HepG2 (cell line): ENCODE measurements around the gene SCGB1D1. TPM values are rescaled to one million over a fixed set of nuclear protein-coding genes. Genes with fewer than 3 reads are reported as not detected.

Experiments used
- ATAC-seq: fragments of 200-7000 bp; cut with Tn5 transposase; 3 replicates; pipeline ENCODE4 v1.9.1; 2020; ENCODE audit warnings: mild to moderate bottlenecking, moderate library complexity
- BruUV-seq: library from RNA; stranded (reverse); fragments of 400-500 nt; replicated peaks from 2 replicates; lab custom pipeline; 2021; lab: Mats Ljungman, UMichigan
- CTCF ChIA-PET: fragments of 300-600 bp; formaldehyde crosslinking; extraction: SDS; loops from one replicate; lab custom pipeline; 2021; ENCODE audit warnings: low total read pairs, inconsistent platforms, low intra/inter-chr PET ratio; lab: Yijun Ruan, JAX
- POLR2A ChIA-PET: fragments of 350-600 bp; sonication (Branson Sonifier 250); formaldehyde crosslinking; loops from one replicate; lab custom pipeline; 2020; ENCODE audit warnings: antibody characterized with exemption, inconsistent platforms; lab: Yijun Ruan, JAX
- DNase-seq: peaks from one replicate; pipeline ENCODE4 v3.0.0-alpha.2; 2015; ENCODE audit warnings: low spot score
- FAIRE-seq: peaks from 3 replicates; lab custom pipeline; 2011; peaks lifted over from hg19 to GRCh38; lab: Jason Lieb, UNC
- H2AFZ ChIP-seq: one replicate; pipeline ENCODE4 v1.6.1; 2011; ENCODE audit warnings: low read length, inconsistent platforms
- H3K27ac ChIP-seq: fragments of 300-600 bp; 3 replicates; pipeline ENCODE4 v1.8.0; 2011; ENCODE audit warnings: mixed run types, mild to moderate bottlenecking, mixed read lengths, low read length, inconsistent platforms; ENCODE audit not compliant: insufficient read depth; ENCODE audit errors: extremely low read length
- H3K27me3 ChIP-seq, 2 experiments: fragments of 200-600 bp in 1 of 2; 2 replicates in 1 of 2; 3 replicates in 1 of 2; pipeline versions ENCODE4 v1.6.0 to v1.8.0; 2011; ENCODE audit warnings: low read length in 2 of 2, mild to moderate bottlenecking in 2 of 2, moderate library complexity in 2 of 2, inconsistent platforms in 1 of 2; ENCODE audit not compliant: insufficient read depth in 2 of 2, control insufficient read depth in 1 of 2
- H3K36me3 ChIP-seq, 2 experiments: fragments of 200-600 bp in 1 of 2; replicated peaks in 1 of 2; 2 replicates in 1 of 2; 3 replicates in 1 of 2; pipeline versions ENCODE4 v1.5.1 to v1.8.0; 2011; ENCODE audit warnings: low read length in 2 of 2, inconsistent platforms in 1 of 2; ENCODE audit not compliant: insufficient read depth in 2 of 2, control insufficient read depth in 1 of 2
- H3K4me1 ChIP-seq: 2 replicates; pipeline ENCODE4 v1.5.1; 2012; ENCODE audit warnings: low read length, inconsistent platforms; ENCODE audit not compliant: insufficient read depth
- H3K4me2 ChIP-seq: 2 replicates; pipeline ENCODE4 v1.6.0; 2011; ENCODE audit warnings: low read depth, low read length, inconsistent platforms
- H3K4me3 ChIP-seq, 3 experiments: fragments of 200-600 bp in 1 of 3; sonication (generic), shearing (Covaris generic) in 1 of 3; replicated peaks in 1 of 3; 2 replicates each; pipeline ENCODE4 v1.5.1; 2011 to 2016; ENCODE audit warnings: low read length in 3 of 3, inconsistent platforms in 2 of 3, low read depth in 2 of 3, mild to moderate bottlenecking in 2 of 3, control low read depth in 1 of 3, mixed read lengths in 1 of 3; ENCODE audit not compliant: insufficient read depth in 1 of 3
- H3K79me2 ChIP-seq: one replicate; pipeline ENCODE4 v1.6.1; 2011; ENCODE audit warnings: low read length, inconsistent platforms; ENCODE audit not compliant: insufficient read depth
- H3K9ac ChIP-seq: 2 replicates; pipeline ENCODE4 v1.6.0; 2011; ENCODE audit warnings: mild to moderate bottlenecking, low read depth, low read length, inconsistent platforms; ENCODE audit not compliant: insufficient read depth
- H3K9me3 ChIP-seq: 2 replicates; pipeline ENCODE4 v1.5.1; 2012; ENCODE audit warnings: mild to moderate bottlenecking, low read length
- H4K20me1 ChIP-seq: 2 replicates; pipeline ENCODE4 v1.6.0; 2011; ENCODE audit warnings: inconsistent platforms, mild to moderate bottlenecking, low read length, moderate library complexity; ENCODE audit not compliant: insufficient read depth
- DNMT3B ChIP-seq: conservative IDR thresholded peaks from 2 replicates; pipeline ENCODE4 v1.6.1; 2016; ENCODE audit warnings: missing biosample characterization, control low read depth
- DR1 ChIP-seq: sonication (generic); formaldehyde crosslinking; IDR thresholded peaks from 2 replicates; pipeline ENCODE4 v1.8.0; 2021; ENCODE audit warnings: mild to moderate bottlenecking, missing genetic modification reagents, inconsistent platforms
- EHMT2 ChIP-seq: fragments of 200-600 bp; sonication (generic); IDR thresholded peaks from 2 replicates; pipeline ENCODE4 v1.7.0; 2017; ENCODE audit warnings: antibody characterized with exemption, low read depth, low read length, borderline replicate concordance
- ZBTB38 ChIP-seq: sonication (generic); formaldehyde crosslinking; IDR thresholded peaks from 2 replicates; pipeline ENCODE4 v1.5.1; 2020; ENCODE audit warnings: mild to moderate bottlenecking, missing genetic modification reagents
- ZNF615 ChIP-seq: sonication (generic); formaldehyde crosslinking; IDR thresholded peaks from 2 replicates; pipeline ENCODE4 v1.5.0; 2020; ENCODE audit warnings: mild to moderate bottlenecking, missing genetic modification reagents, borderline replicate concordance
- WGBS: methylation state at CpG from one replicate; pipeline ENCODE4 v1.1.6; 2017; ENCODE audit warnings: low lambda C conversion rate; 5-methylcytosine and 5-hydroxymethylcytosine counted together
- in situ Hi-C: cut with HindIII; loops from 2 replicates; pipeline ENCODE4 v1.10.0; 2017; ENCODE audit warnings: low pct_unique_long_range_greater_than_20kb; ENCODE audit not compliant: extremely low pct_ligation_motif_present
- intact Hi-C: fragments of 100-400 bp; cut with micrococcal nuclease; formaldehyde crosslinking; loops from one replicate; pipeline ENCODE4 v1.10.0; 2022; ENCODE audit not compliant: unreplicated experiment
- polyA plus RNA-seq, 8 experiments: library from polyadenylated mRNA; depleted of rRNA in 3 of 8; stranded (reverse) in 7 of 8; unstranded in 1 of 8; fragments of >200 nt; fragmentation: Illumina TruSeq in 4 of 8; extraction: Trizol in 4 of 8; gene quantifications; 2 replicates each; pipeline versions ENCODE4 v1.2.1 to v1.2.3, GENCODE V29; 2011 to 2016; ENCODE audit warnings: low read depth in 4 of 8, missing spikeins in 1 of 8, mixed read lengths in 1 of 8; ENCODE audit not compliant: insufficient read depth in 1 of 8
- total RNA-seq, 5 experiments: library from RNA; depleted of rRNA; stranded (reverse); fragments of >200 nt; fragmentation: Illumina TruSeq; extraction: Trizol; gene quantifications; 2 replicates each; pipeline ENCODE4 v1.2.3, GENCODE V29; 2016; ENCODE audit warnings: low read depth in 1 of 5
- TF ChIP-seq, protein P1 (sequence below): sonication (generic); formaldehyde crosslinking; IDR thresholded peaks from 2 replicates; pipeline ENCODE4 v1.5.1; 2020; ENCODE audit warnings: mild to moderate bottlenecking, missing genetic modification reagents, moderate library complexity

Gene SCGB1D1
- total and polyA plus RNA-seq, 2 of the 13 experiments (the other 11 are each of a cell fraction or from before 2014, with no cell fraction given), result not detected

DNA sequence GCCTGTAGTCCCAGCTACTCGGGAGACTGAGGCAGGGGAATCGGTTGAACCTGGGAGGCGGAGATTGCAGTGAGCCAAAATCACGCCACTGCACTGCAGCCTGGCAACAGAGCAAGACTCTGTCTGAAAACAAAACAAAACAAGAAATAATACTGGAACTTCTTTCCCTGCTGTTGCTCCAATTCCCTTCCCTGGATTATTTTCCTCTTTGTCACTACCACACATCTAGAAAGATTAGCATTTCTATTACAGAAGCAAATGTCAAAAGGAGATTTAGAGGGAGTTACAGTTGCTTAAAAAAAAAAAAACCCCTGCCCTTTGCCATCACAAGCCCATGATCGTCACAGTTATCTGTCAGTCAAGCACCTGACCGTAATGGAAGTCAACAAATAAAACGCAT, 17.7 kb upstream of the SCGB1D1 start:
- Histone ChIP-seq H3K4me2 (no peak overlapping the region), H3K9me3 (no peaks in the 10 kb centered on the region), H3K79me2 (no peaks in the 10 kb centered on the region), H3K27me3 (peaks cover 0 to 29% of the 10 kb centered on the region in 2 experiments; a peak in 2 of 5 replicates), H3K4me3 (no peak overlapping the region), H3K27ac (no peak overlapping the region), H3K4me1 (no peaks in the 10 kb centered on the region), H4K20me1 (no peaks in the 10 kb centered on the region; the same call in 1 of the 2 replicates), H3K9ac (no peak overlapping the region), H2AFZ (no peak overlapping the region), H3K36me3 (no peaks in the 10 kb centered on the region)
- no peak for FAIRE-seq
- TF ChIP-seq, protein P1, sequence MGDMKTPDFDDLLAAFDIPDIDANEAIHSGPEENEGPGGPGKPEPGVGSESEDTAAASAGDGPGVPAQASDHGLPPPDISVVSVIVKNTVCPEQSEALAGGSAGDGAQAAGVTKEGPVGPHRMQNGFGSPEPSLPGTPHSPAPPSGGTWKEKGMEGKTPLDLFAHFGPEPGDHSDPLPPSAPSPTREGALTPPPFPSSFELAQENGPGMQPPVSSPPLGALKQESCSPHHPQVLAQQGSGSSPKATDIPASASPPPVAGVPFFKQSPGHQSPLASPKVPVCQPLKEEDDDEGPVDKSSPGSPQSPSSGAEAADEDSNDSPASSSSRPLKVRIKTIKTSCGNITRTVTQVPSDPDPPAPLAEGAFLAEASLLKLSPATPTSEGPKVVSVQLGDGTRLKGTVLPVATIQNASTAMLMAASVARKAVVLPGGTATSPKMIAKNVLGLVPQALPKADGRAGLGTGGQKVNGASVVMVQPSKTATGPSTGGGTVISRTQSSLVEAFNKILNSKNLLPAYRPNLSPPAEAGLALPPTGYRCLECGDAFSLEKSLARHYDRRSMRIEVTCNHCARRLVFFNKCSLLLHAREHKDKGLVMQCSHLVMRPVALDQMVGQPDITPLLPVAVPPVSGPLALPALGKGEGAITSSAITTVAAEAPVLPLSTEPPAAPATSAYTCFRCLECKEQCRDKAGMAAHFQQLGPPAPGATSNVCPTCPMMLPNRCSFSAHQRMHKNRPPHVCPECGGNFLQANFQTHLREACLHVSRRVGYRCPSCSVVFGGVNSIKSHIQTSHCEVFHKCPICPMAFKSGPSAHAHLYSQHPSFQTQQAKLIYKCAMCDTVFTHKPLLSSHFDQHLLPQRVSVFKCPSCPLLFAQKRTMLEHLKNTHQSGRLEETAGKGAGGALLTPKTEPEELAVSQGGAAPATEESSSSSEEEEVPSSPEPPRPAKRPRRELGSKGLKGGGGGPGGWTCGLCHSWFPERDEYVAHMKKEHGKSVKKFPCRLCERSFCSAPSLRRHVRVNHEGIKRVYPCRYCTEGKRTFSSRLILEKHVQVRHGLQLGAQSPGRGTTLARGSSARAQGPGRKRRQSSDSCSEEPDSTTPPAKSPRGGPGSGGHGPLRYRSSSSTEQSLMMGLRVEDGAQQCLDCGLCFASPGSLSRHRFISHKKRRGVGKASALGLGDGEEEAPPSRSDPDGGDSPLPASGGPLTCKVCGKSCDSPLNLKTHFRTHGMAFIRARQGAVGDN (CRISPR knock-in tag), result no peak
- TF ChIP-seq ZBTB38 (CRISPR knock-in tag), result no peak
- TF ChIP-seq EHMT2, result no peak
- TF ChIP-seq ZNF615 (CRISPR knock-in tag), result no peak
- TF ChIP-seq DR1 (CRISPR knock-in tag), result no peak
- TF ChIP-seq DNMT3B (CRISPR knock-in tag), result no peak
- no peak for ATAC-seq
- intact Hi-C loops (no loop called here), in situ Hi-C loops (loop anchor here (5.0 kb wide), 1 partner anchor 35 kb away; the partner anchor contains the start of gene SCGB2A1)
- 23% methylated on average over 7 of the region's 7 CpGs for WGBS
- POLR2A ChIA-PET, result no interaction called here
- no TSS peak for BruUV-seq
- no peak for DNase-seq
- CTCF ChIA-PET, result interaction anchor here (2.3 kb wide), 1 partner anchor 152 kb away, joined by 16 read pairs; no protein-coding TSS in a partner anchor
